Liver (tissue), 3 donors: ENCODE measurements around the gene MAP4K4.

Experiments
- RAD21 ChIP-seq, 2 donors: IDR thresholded peaks; 2 replicates each; pipeline ENCODE4 v1.6.1; 2016; ENCODE audit warnings: antibody characterized with exemption in 2 of 2, mild to moderate bottlenecking in 2 of 2
- YY1 ChIP-seq: IDR thresholded peaks from 2 replicates; pipeline ENCODE4 v1.6.1; 2016; ENCODE audit warnings: antibody characterized with exemption, mild to moderate bottlenecking
- TF ChIP-seq, protein P1 (sequence below): fragments of 150-350 bp; IDR thresholded peaks from 2 replicates; pipeline ENCODE4 v1.5.1; 2017; ENCODE audit warnings: improper control_type of control experiment, low read depth, low read length; ENCODE audit not compliant: missing input control
- donor health status: healthy.
- donor health status: healthy.

- TF ChIP-seq, protein P1, sequence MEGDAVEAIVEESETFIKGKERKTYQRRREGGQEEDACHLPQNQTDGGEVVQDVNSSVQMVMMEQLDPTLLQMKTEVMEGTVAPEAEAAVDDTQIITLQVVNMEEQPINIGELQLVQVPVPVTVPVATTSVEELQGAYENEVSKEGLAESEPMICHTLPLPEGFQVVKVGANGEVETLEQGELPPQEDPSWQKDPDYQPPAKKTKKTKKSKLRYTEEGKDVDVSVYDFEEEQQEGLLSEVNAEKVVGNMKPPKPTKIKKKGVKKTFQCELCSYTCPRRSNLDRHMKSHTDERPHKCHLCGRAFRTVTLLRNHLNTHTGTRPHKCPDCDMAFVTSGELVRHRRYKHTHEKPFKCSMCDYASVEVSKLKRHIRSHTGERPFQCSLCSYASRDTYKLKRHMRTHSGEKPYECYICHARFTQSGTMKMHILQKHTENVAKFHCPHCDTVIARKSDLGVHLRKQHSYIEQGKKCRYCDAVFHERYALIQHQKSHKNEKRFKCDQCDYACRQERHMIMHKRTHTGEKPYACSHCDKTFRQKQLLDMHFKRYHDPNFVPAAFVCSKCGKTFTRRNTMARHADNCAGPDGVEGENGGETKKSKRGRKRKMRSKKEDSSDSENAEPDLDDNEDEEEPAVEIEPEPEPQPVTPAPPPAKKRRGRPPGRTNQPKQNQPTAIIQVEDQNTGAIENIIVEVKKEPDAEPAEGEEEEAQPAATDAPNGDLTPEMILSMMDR = no peak
- TF ChIP-seq YY1 (no peak), RAD21 (IDR thresholded peaks at IDR 0.05) (no peak)
Observed at GRCh38 chr2:101859604-101860003, 162.1 kb downstream of the MAP4K4 start.
